CD14-positive monocyte (primary cell): Measurements from ENCODE around the gene JHY. TPM values are rescaled to one million over a fixed set of nuclear protein-coding genes. Genes with fewer than 3 reads are reported as not detected.
A peak's percentile ranks its signal among the peaks of the same experiment; 100 is the strongest.

ENCODE experiments used
- DNase-seq, 3 donors: peaks; one replicate each; pipeline ENCODE4 v3.0.0-alpha.2; 2011 to 2022
- H2AFZ ChIP-seq: 2 replicates; pipeline ENCODE4 v1.6.0; 2012; ENCODE audit warnings: mild to moderate bottlenecking, low read depth, low read length, inconsistent platforms; ENCODE audit not compliant: insufficient read depth, poor library complexity, severe bottlenecking
- H3K27ac ChIP-seq, 2 donors: 1 replicate in 1 of 2; 2 replicates in 1 of 2; pipeline ENCODE4 v1.5.1; 2012 to 2013; ENCODE audit warnings: low read length in 2 of 2, control low read depth in 1 of 2, inconsistent platforms in 1 of 2, low read depth in 1 of 2, mild to moderate bottlenecking in 1 of 2
- H3K27me3 ChIP-seq, 2 donors: one replicate each; pipeline versions ENCODE4 v1.6.0 to v1.6.1; 2011 to 2013; ENCODE audit warnings: low read length in 2 of 2; ENCODE audit not compliant: control insufficient read depth in 2 of 2, insufficient read depth in 2 of 2
- H3K36me3 ChIP-seq, 2 donors: replicated peaks in 1 of 2; 1 replicate in 1 of 2; 2 replicates in 1 of 2; pipeline versions ENCODE4 v1.5.1 to v1.6.1; 2012 to 2013; ENCODE audit warnings: low read length in 2 of 2, control low read depth in 1 of 2, inconsistent platforms in 1 of 2, mild to moderate bottlenecking in 1 of 2; ENCODE audit not compliant: insufficient read depth in 2 of 2, control insufficient read depth in 1 of 2
- H3K4me1 ChIP-seq, 2 donors: 1 replicate in 1 of 2; 2 replicates in 1 of 2; pipeline versions ENCODE4 v1.5.1 to v1.6.1; 2012 to 2013; ENCODE audit warnings: low read length in 2 of 2, control low read depth in 1 of 2, inconsistent platforms in 1 of 2, mild to moderate bottlenecking in 1 of 2, moderate library complexity in 1 of 2; ENCODE audit not compliant: insufficient read depth in 2 of 2, control insufficient read depth in 1 of 2
- H3K4me2 ChIP-seq: replicated peaks from 2 replicates; pipeline ENCODE3; 2012; ENCODE audit warnings: low read length, moderate library complexity, mild to moderate bottlenecking; ENCODE audit not compliant: poor library complexity, severe bottlenecking; ENCODE audit errors: extremely low read depth
- H3K4me3 ChIP-seq, 3 experiments: fragments of 200-600 bp in 1 of 3; sonication (generic) in 1 of 3; replicated peaks in 1 of 3; 1 replicate in 2 of 3; 2 replicates in 1 of 3; pipeline ENCODE4 v1.5.1; 2011 to 2013; ENCODE audit warnings: low read length in 3 of 3, mild to moderate bottlenecking in 3 of 3, control low read depth in 2 of 3, low read depth in 2 of 3, inconsistent platforms in 1 of 3, moderate library complexity in 1 of 3
- H3K79me2 ChIP-seq: 2 replicates; pipeline ENCODE4 v1.6.0; 2012; ENCODE audit warnings: mild to moderate bottlenecking, control low read depth, inconsistent platforms, low read length, moderate library complexity; ENCODE audit not compliant: insufficient read depth
- H3K9ac ChIP-seq: 2 replicates; pipeline ENCODE4 v1.6.0; 2017; ENCODE audit warnings: low read length, mild to moderate bottlenecking; ENCODE audit not compliant: insufficient read depth, poor library complexity, severe bottlenecking
- H3K9me3 ChIP-seq, 2 donors: replicated peaks in 1 of 2; 1 replicate in 1 of 2; 2 replicates in 1 of 2; pipeline versions ENCODE4 v1.5.1 to v1.6.1; 2012 to 2013; ENCODE audit warnings: low read length in 2 of 2, control low read depth in 1 of 2; ENCODE audit not compliant: control insufficient read depth in 1 of 2, insufficient read depth in 1 of 2
- H4K20me1 ChIP-seq: 2 replicates; pipeline ENCODE4 v1.6.0; 2012; ENCODE audit warnings: mild to moderate bottlenecking, low read length, control low read depth, moderate library complexity; ENCODE audit not compliant: insufficient read depth
- H3K27ac Mint-ChIP-seq, 7 donors: one replicate each; pipeline ENCODE4 v1.8.0; 2020; ENCODE audit warnings: mild to moderate bottlenecking in 7 of 7, mixed read lengths in 7 of 7, moderate library complexity in 6 of 7, inconsistent platforms in 2 of 7
- H3K27me3 Mint-ChIP-seq, 3 donors: one replicate each; pipeline ENCODE4 v1.8.0; 2021 to 2022; ENCODE audit warnings: low read depth in 3 of 3, mild to moderate bottlenecking in 3 of 3, mixed read lengths in 3 of 3, moderate library complexity in 3 of 3, inconsistent platforms in 1 of 3
- H3K36me3 Mint-ChIP-seq, 2 donors: one replicate each; pipeline ENCODE4 v1.8.0; 2020; ENCODE audit warnings: mixed read lengths in 2 of 2, inconsistent platforms in 1 of 2, mild to moderate bottlenecking in 1 of 2
- H3K4me1 Mint-ChIP-seq: one replicate; pipeline ENCODE4 v1.8.0; 2020; ENCODE audit warnings: mild to moderate bottlenecking, mixed read lengths
- H3K4me3 Mint-ChIP-seq, 2 donors: one replicate each; pipeline ENCODE4 v1.8.0; 2020; ENCODE audit warnings: mild to moderate bottlenecking in 2 of 2, mixed read lengths in 2 of 2, moderate library complexity in 1 of 2
- H3K9me3 Mint-ChIP-seq, 7 donors: one replicate each; pipeline ENCODE4 v1.8.0; 2020 to 2022; ENCODE audit warnings: mixed read lengths in 7 of 7, mild to moderate bottlenecking in 6 of 7, moderate library complexity in 6 of 7, inconsistent platforms in 2 of 7
- CTCF ChIP-seq: fragments of 200-600 bp; IDR thresholded peaks from one replicate; pipeline ENCODE4 v1.8.0; 2022; ENCODE audit warnings: antibody characterized with exemption, mild to moderate bottlenecking
- WGBS: methylation state at CpG from one replicate; pipeline ENCODE4 v1.1.5; 2013; ENCODE audit warnings: missing lambda C conversion rate; ENCODE audit not compliant: insufficient coverage; 5-methylcytosine and 5-hydroxymethylcytosine counted together
- intact Hi-C, 2 donors: fragments of 100-400 bp; cut with micrococcal nuclease; formaldehyde crosslinking; loops; one replicate each; pipeline versions ENCODE4 v1.15.0 to v1.15.1; 2023
- polyA plus RNA-seq, 3 donors: library from polyadenylated mRNA; depleted of rRNA in 1 of 3; unstranded in 2 of 3; stranded (reverse) in 1 of 3; fragments of 300-500 nt in 2 of 3; fragments of >200 nt in 1 of 3; fragmentation: Illumina TruSeq in 2 of 3; gene quantifications; 1 replicate in 2 of 3; 2 replicates in 1 of 3; pipeline ENCODE4 v1.2.3, GENCODE V29; 2012 to 2021

The JHY gene
- polyA plus RNA-seq, 3 donors, result 0.68 to 0.91 (median 0.89) TPM

- H3K4me3 ChIP-seq, result no peak overlapping the region
- no peak overlapping the region for H3K4me3 Mint-ChIP-seq
- H3K4me1 ChIP-seq, result peaks cover 5 to 15% of the 10 kb centered on the region in 2 donors
Measured at GRCh38 chr11:122843281-122844141, 39.0 kb upstream of the JHY start.

More at GRCh38 chr11:122843281-122844141, 39.0 kb upstream of the JHY start:
- Histone ChIP-seq H3K36me3 (no peaks in the 10 kb centered on the region), H3K9ac (no peak overlapping the region), H3K9me3 (no peaks in the 10 kb centered on the region), H2AFZ (peak overlapping the region; percentile 16), H3K79me2 (no peaks in the 10 kb centered on the region), H3K27ac (no peak overlapping the region), H4K20me1 (no peaks in the 10 kb centered on the region), H3K4me2 (no peak overlapping the region), H3K27me3 (peaks cover 0 to 2% of the 10 kb centered on the region in 2 donors)
- no peak for DNase-seq
- Mint-ChIP-seq H3K27me3 (peaks cover 4 to 7% (median 4%) of the 10 kb centered on the region in 3 donors), H3K36me3 (no peaks in the 10 kb centered on the region), H3K9me3 (peaks cover 0 to 4% (median 0%) of the 10 kb centered on the region in 7 donors), H3K27ac (no peak overlapping the region), H3K4me1 (peaks cover 17% of the 10 kb centered on the region)
- 0% methylated on average over 1 of the region's 10 CpGs for WGBS
- TF ChIP-seq CTCF, result no peak
- intact Hi-C loops, result loop anchor here in 1 of 2 donors (10.0 kb wide), 1 partner anchor 219 kb away; no protein-coding TSS in a partner anchor
